Right lobe of liver (tissue), 4 donors: ENCODE measurements around the gene LRRC70.

Experiments
- POLR2A ChIP-seq: fragments of 450-650 bp; IDR thresholded peaks from one replicate; pipeline ENCODE4 v1.6.1; 2017; ENCODE audit warnings: antibody characterized with exemption, mild to moderate bottlenecking
- TF ChIP-seq, protein P1 (sequence below), 4 donors: fragments of 200-600 bp in 3 of 4; fragments of 450-650 bp in 1 of 4; IDR thresholded peaks; one replicate each; pipeline versions ENCODE4 v1.5.1 to v1.8.0; 2016 to 2022; ENCODE audit warnings: antibody characterized with exemption in 4 of 4, mild to moderate bottlenecking in 2 of 4
- donor health status: DM: no; HTN: no; CAD: no.
- donor health status: DM: no; HTN: no; CAD: no.
- donor health status: DM: no; HTN: yes; CAD: no.

DNA sequence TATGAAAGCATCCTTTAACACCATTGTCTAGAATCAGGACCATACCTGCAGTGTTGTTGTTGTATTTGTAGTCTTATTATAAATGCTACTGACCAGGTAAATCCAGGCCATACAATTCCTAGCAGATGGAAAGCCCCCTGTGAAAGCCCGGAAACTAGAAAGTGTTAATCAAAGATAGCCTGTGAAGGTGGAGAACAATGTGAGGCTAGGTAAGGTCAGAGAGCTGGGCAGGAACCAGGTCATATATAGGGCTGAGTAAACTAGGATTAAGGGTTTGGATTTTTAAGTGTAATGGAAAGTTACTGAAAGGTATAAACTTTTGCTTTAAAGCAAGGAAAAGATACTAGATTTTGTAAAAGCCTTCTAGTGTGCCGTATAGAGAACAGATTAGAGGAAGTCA, 6.7 kb downstream of the LRRC70 start:
- TF ChIP-seq, protein P1, sequence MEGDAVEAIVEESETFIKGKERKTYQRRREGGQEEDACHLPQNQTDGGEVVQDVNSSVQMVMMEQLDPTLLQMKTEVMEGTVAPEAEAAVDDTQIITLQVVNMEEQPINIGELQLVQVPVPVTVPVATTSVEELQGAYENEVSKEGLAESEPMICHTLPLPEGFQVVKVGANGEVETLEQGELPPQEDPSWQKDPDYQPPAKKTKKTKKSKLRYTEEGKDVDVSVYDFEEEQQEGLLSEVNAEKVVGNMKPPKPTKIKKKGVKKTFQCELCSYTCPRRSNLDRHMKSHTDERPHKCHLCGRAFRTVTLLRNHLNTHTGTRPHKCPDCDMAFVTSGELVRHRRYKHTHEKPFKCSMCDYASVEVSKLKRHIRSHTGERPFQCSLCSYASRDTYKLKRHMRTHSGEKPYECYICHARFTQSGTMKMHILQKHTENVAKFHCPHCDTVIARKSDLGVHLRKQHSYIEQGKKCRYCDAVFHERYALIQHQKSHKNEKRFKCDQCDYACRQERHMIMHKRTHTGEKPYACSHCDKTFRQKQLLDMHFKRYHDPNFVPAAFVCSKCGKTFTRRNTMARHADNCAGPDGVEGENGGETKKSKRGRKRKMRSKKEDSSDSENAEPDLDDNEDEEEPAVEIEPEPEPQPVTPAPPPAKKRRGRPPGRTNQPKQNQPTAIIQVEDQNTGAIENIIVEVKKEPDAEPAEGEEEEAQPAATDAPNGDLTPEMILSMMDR (IDR thresholded peaks at IDR 0.05), result no peak
- no peak for TF ChIP-seq POLR2A
